Activated naive CD4-positive, alpha-beta T cell treated with anti-CD3 and anti-CD28 coated beads, Interleukin-2, amount 50 U/mL, for 16 hours (primary cell): ENCODE results near the gene KRTAP10-1.

Experiments used
- DNase-seq: peaks from one replicate; pipeline ENCODE4 v3.0.0-alpha.2; 2020

KRTAP10-1 gene

DNA sequence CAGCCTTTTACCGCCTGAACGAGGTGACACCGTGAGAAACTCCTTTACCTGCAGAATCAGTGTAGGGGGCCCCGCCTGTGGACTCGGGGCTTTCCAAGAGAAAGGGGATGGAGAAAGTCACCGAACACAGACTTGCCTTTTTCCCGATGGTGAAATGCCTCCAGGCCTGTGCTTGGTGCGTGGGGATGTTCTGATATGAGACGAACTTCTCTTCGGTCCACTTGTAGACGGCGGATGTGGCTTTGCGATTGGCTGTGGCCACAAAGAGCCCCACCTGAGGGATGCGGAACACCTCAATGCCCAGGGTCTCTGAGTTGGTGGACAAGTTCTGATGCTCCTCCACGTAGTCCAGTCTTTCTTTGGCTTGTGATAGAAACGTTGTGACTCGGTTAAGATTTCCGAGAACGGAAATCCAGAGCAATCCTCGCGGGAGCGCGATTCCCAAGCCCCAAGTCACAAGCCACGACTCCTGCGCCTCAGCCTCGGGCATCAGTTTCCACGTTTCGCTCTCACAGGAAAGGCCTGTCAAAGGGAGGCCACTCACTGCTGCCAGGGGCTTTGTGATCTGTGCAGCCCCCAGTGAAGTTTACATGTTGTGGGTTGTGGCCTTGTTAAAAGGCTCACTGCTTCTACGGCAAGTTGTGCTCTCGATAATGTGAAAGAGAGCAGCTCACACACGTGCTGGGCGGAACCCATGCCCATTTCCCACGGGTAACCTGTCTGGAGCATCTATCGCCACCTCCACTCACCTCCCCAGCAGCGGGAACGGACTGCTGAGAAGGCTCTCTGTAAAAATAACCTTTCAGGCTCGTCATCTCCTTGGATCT lies 12.6 kb downstream of the KRTAP10-1 start:
- no peak for DNase-seq

DNA sequence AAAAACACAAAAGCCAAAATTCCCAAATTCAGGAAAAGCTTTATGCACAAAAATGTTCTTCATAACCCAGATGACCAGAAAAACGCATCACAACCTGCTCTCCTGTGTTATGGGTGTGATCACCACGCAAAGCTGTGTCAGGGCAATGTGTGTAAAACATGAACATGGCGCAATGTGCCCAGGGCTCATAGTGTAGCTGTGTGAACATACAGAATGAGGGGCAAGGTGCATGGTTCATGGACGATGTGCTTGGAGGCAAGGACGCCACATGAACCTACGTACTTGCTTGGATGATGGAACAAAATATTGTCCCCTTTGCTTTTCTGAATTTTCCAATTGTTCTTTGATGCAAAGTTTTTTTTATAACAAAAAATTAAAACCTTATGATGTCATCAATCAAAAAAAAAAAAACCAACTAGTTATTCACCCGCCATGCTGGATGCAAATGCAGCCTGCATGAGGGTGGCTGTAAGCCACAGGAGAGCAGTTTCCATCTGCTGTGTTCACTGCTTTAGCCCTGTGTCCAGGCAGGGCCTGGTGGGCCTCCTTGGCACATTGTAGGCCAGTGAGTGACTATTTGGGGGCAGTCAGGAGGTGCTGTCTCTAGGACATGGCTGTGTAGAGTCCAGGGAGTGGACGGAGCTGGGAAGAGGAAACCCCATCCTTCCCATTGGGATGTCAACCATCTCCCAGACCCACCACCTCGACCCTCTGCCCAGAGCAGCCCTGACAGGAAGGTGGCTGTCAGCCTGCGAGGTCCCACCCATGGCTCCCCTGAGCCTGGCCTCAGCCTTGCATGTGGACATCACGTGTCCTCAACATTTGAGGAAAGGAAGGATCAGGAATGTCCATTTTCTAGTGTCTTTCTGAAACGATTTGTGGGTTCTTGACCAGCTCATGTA lies 13.6 kb downstream of the KRTAP10-1 start:
- DNase-seq: no peak

DNA sequence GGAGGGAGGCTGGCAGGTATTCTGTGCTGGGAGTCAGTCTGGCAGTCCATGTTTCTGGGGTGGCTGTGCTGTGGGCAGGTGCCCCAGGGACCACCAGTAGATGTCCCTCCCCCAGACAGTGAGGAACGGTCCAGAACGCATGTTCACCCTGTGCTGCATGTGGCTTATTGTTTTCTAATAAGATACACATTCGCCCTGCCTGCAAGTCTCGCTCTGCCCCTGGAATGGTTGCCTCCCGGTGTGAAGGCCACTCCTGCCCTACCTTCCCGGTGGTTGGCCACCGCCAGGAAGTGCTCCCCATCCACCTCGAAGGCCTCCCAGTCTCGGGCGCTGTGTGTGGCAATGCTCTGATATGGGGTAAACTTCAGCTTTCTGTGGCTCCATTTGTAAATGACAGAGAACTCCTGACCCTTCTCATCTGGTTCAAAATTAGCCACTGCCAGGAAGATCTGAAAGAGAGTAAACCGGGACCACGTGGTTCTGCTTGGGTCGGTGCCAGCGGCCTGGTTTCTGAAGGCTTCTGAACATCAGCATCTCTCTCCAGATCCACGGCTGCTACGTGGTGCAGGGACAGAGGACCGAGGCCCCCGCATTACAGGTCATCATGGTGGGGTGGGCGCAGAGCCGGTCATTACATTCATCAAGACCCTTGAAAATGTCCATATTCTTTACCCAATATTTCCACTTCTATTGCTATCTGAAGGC lies 14.5 kb downstream of the KRTAP10-1 start:
- DNase-seq: no peak

DNA sequence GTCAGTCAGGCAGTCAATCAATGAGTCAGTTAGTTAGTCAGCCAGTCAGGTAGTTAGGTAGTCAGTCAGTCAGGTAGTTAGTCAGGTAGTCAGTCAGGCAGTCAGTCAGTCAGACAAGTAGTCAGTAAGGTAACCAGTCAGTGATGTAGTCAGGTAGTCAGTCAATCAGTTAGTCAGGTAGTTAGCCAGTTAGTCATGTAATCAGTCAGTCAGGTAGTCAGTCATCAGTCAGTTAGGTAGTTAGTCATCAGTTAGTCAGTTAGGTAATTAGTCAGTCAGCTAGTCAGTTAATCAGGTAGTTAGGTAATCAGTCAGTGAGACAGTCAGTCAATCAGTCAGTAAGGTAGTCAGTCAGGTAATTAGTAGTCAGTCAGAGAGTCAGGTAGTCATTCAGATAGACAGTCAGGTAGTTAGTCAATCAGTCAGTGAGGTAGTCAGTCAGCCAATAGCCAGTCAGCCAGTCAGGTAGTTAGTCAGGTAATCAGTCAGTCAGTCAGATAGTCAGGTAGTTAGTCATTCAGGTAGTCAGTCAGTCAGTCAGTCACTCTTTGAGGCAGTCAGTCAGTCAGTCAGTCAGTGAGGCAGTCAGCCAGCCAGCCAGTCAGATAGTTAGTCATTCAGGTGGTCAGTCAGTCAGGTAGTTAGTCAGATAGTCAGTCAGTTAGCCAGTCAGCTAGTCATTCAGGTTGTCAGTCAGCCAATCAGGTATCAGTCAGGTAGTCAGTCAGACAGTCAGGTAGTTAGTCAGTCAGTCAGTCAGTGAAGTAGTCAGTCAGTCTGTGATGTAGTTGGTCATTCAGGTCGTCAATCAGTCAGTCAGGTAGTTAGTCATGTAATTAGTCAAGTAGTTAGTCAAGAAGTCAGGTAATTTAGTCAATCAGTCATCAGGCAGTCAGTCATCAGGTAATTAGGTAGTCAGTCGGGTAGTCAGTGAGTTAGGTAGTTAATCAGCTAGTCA lies 15.3 kb downstream of the KRTAP10-1 start:
- DNase-seq: no peak

GRCh38 chr21:44523567-44524413 lies 16.2 kb downstream of the KRTAP10-1 start:
- no peak for DNase-seq

DNA sequence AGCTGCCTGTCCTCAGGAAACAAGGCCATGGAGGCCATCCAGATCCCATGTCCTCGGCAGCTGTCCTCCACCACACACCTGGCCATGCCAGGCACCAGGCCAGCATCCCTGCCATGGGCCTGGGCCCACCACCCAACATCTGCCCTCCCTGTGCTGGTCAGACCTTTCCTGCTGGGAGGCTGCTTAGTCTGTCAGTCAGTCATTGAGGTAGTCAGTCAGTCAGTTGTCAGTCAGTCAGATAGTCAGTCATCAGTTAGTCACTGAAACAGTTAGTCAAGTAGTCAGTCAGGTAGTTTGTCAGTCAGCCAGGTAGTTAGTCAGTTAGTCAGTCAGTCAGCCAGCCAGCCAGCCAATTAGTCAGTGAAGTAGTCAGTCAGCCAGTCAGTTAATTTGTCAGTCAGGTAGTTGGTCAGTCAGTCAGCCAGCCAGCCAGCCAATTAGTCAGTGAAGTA lies 17.2 kb downstream of the KRTAP10-1 start:
- no peak for DNase-seq

DNA sequence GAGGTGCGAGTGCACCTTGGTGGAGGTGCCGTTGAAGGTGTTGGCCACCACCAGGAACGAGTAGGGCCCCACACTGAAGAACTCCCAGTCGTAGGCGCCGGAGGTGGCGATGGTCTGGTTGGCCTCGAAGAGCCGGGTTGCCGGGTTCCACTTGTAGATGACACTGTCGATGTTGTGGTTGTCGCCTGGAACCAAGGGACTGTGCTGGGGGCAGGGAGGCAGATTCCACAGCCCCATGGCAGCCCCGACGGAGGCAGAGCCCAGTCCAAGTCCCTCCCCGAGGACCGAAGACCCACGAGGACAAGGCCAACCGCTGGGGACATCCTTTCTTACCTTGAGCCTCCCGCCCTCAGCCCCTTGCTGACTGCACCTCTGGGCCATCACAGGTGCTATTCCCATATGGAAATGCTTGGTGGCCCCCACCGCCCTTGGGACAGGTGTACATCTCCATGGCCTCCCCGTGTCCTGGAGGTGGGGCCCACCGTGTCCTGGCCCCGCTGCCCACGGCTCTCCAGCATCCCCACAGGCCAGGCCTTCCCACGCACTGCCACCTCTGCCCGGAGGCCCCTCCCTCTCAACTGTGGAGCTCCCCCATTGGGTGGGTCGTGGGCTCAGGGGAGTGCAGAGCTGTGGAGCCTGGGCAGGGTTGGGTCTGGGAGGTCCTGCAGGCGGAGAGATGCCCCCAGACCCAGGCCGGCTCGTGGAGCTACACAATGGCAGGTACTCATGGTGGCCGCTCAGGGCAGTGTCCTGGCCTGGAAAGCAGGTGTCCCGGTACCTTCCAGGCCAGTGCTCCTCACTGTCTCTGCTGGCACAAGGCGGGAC lies 17.9 kb downstream of the KRTAP10-1 start:
- no peak for DNase-seq

DNA sequence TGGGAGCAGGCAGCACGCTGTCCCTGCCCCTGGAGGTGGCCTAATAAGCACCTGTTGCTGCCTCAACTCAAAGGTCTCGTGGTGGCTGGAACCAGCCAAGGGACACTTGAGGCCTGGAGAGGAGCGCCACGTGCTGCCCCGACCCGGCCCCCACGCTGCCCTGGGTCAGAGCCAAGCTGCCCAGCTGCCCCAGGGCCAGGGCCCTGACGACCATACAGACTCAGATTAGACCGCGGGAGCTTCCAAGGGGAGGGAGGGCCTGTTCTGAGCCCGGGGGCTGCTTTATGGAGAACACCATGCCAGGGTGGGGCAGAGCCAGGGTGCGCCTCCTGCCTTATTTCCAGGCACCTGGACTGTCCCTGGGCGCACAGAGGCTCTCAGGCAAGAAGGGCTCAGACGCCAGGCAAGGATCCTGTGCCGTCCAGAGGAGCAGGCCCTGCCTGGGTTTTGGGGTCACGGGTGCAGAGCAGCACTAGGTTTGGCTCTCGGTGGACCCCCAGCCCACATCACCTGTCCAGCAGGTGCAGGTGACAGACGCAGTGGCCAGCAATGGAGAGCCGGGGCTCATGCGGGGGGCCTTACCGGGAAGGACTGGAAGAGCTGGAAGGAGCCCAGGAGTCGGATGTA lies 18.6 kb downstream of the KRTAP10-1 start:
- DNase-seq: no peak

DNA sequence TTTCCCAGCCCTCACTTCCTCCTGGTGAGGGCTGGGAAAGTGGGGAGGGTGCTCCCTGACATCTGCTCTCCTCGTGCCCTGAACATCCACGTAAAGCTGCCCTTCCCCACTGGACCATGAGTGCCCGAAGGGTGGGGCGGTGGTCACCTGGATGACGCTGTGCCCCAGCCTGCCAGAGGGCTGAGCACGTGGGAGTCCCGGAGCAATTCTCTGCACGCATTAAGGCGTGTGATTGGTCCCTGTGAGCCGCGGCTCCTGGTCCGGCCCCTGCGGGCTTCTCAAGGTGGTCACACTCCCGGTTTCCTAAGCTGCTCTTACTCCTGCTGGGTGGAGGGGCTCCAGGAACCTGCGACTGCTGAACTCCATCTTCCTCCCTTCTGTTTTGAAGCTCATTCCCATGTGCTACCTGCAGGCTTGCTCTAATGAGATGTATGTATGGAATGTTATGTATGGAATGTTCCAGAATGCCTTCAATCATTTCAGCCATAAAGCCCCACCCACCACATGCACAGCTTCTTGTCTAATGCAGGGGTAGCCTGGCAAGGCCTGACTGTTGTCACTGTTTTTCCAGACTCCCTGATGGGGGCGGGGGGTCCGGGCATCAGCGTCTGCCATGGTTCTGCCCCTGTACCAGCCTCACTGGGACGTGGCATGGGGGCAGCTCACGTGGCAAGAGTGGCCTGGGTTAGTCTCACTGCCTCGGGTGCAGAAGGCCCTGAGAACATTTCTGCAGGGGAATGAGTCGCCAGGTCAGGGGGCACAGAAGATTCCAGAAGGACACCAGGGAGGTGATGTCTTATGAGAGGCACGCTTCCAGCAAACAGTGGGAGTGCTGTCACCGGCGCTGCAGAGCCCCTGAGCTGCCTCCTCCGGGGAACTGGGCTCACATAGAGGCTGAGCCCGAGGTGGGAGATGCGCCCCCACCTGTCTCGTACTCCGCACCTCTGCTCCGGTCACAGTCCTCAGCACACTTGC lies 19.4 kb downstream of the KRTAP10-1 start:
- no peak for DNase-seq

GRCh38 chr21:44519346-44520325 lies 20.4 kb downstream of the KRTAP10-1 start:
- DNase-seq: no peak

- no peak for DNase-seq
Measured at GRCh38 chr21:44518686-44519085, 21.3 kb downstream of the KRTAP10-1 start.

GRCh38 chr21:44517175-44517899 lies 22.7 kb downstream of the KRTAP10-1 start:
- DNase-seq: no peak

GRCh38 chr21:44516828-44517174 lies 23.2 kb downstream of the KRTAP10-1 start:
- no peak for DNase-seq

- no peak for DNase-seq
Measured at GRCh38 chr21:44516342-44516741, 23.7 kb downstream of the KRTAP10-1 start.

- DNase-seq: no peak
Measured at GRCh38 chr21:44515359-44516165, 24.4 kb downstream of the KRTAP10-1 start.
